Fibroblast of skin of abdomen (primary cell): ENCODE measurements around the gene C13orf46. TPM values are rescaled to one million over a fixed set of nuclear protein-coding genes. Genes with fewer than 3 reads are reported as not detected.
"Not testable (repeated sequence)": the region's sequence is repeated elsewhere in the genome, so short reads cannot be mapped to it uniquely, and the experiment has no call there.

Experiments used
- DNase-seq: peaks from one replicate; pipeline ENCODE4 v3.0.0-alpha.2; 2013
- polyA plus RNA-seq, 2 experiments: library from polyadenylated mRNA; unstranded; fragments of 120-200 nt; gene quantifications; one replicate each; pipeline ENCODE4 v1.2.1, GENCODE V29; 2013; ENCODE audit not compliant: insufficient read length in 2 of 2

The C13orf46 gene
- 0.80 TPM for polyA plus RNA-seq (2013, experiment 1 of 2; ENCODE audit: insufficient read length)
- 0.71 TPM for polyA plus RNA-seq (2013, experiment 2 of 2; ENCODE audit: insufficient read length)

GRCh38 chr13:113973218-113974164 lies at the start of gene C13orf46:
TSS of gene C13orf46 (minus strand) at chr13:113974076. CDS start at chr13:113973997, 79 bp downstream.
- no peak for DNase-seq

DNA sequence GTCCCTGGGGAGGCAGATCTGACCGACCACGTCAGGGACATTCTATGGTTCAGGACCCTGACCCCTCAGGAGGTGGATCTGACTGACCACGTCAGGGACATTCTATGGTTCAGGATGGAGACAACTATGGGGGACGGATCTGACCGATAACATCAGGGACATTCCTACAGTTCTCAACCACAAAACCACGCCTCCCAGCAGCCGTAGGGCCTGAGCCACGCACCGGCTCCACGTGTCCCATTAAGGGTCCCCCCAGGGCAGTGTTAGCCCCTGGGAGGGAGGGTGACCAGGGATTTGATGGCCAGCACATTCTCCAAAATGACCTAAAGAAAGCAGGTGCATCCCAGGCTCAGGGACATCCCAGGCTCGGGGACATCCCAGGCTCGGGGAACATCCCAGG lies 49.0 kb upstream of the C13orf46 start:
- no peak for DNase-seq

- DNase-seq = no peak
Measured at GRCh38 chr13:114022309-114022669, 48.4 kb upstream of the C13orf46 start.

- no peak for DNase-seq
Measured at GRCh38 chr13:114021464-114022308, 47.8 kb upstream of the C13orf46 start.

GRCh38 chr13:114020750-114021463 lies 47.0 kb upstream of the C13orf46 start:
- DNase-seq = no peak

- DNase-seq = not testable (repeated sequence)
Measured at GRCh38 chr13:114020134-114020533, 46.3 kb upstream of the C13orf46 start.

DNA sequence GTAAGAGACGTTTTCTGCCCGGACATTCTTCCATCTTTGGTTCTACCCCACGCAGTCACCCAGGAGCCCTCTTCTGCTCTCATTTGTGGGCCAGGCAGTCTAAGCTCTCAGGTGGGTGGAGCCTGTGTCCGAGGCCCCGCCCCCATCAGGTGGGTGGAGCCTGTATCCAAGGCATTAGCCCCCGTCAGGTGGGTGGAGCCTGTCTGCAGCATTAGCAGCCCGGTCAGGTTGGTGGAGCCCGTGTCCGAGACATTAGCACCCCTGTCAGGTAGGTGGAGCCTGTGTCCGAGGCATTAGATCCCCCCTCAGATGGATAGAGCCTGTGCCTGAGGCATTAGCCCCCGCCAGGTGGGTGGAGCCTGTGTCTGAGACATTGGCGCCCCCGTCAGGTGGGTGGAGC lies 45.5 kb upstream of the C13orf46 start:
- no peak for DNase-seq

- DNase-seq = no peak
Measured at GRCh38 chr13:114018461-114019055, 44.7 kb upstream of the C13orf46 start.

- DNase-seq = no peak
Measured at GRCh38 chr13:114017966-114018365, 44.1 kb upstream of the C13orf46 start.

GRCh38 chr13:114017028-114017630 lies 43.3 kb upstream of the C13orf46 start:
- peak; percentile 35 for DNase-seq

GRCh38 chr13:114016321-114017027 lies 42.6 kb upstream of the C13orf46 start:
- DNase-seq = no peak

DNA sequence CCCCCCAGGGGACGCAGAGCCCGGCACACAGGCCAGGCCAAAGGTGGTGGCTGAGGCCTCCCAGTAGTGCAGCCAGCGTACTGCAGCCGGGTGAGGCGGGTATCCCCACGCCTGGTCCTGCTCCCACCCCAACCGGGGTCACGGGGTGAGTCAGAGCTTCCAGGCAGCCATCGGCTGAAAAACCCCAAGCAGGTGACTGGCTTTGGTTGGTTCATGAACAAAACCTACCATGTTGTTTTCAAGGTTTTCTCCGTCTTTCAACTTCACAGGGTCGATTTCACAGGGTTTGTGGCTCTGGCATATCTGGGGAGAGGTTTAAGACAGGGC lies 42.1 kb upstream of the C13orf46 start:
- no peak for DNase-seq

DNA sequence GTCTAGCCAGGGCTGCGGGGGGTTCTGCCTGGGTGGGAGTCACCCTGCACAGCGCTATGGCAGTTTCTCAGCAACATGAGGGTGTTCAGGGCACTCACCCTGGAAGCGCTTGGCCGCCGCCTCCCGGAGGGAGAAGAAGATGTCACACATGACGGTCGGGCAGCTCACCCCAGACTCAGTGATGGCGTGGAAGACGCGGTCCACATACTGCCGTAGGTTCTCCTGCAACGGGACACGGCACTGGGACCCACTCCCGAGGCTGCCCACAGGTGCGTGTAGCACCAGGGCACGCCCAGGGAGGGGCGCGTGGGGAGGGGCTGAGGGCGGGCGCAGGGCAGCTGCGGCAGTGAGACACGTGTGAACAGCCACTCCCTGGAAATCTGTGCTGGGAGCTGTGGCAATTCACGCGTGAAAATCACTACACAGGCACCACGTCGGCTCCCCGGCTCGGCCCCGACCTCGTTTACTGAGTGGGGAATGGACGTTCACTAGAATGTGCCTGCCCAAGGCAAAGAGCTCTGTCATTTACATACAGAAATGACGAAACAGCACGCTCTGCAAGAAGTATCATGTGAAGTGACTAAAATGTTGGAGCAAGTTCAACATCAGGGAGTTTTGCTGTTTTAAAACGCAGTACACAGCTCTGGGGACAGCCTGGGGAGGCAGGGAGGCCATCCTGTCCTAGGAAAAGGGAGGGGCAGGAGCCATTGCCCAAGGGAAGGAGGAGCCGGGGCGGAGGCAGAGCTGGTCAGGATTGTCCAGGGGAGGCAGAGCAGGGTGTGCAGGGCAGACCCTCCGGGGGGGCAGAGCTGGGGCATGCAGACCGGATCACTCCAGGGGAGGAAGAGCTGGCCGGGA lies 41.5 kb upstream of the C13orf46 start:
- no peak for DNase-seq

DNA sequence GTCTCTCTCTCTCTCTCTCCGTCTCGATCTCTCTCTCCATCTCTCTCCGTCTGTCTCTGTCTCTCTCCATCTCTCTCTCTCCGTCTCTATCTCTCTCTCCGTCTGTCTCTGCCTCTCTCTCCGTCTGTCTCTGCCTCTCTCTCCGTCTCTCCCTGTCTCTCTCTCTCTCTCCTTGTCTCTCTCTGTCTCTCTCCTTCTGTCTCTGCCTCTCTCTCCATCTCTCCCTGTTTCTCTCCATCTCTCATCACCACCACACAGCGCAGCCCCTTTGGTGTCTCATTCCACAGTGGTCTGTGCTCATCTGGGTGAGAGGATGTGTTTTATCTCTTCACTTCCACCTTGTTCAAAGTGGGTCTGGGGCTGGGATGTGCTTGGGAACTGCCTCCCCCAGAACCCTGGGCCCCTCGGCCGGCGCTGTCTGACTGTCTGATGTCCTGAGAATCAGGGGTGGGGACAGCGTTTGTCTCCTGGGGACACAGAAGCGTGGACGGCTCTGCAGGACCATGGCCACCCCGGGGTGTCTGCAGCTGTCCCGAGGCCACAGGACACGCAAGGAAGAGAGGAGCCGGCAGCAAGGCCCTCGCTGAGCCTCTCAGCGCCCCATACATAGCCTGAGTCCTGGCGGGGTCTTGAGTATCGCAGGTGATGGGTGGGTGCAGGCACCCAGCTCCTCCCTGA lies 40.2 kb upstream of the C13orf46 start:
- DNase-seq = no peak

DNA sequence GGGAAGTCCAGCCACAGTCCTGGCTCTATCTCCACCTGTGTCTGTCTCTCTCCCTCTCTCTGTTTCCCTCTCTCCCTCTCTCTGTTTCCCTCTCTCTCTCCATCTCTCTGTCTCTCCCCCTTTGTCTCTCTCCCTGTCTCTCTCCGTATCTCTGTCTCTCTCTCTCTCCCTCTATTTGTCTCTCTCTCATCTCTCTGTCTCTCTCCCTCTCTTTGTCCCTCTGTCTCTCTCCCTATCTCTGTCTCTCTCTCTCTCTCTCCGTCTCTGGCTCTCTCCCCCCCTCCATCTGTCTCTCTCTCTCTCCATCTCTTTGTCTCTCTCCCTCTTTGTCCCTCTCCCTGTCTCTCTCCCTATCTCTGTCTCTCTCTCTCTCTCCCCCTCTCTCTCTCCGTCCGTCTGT lies 39.5 kb upstream of the C13orf46 start:
- no peak for DNase-seq

GRCh38 chr13:114012921-114013320 lies 39.0 kb upstream of the C13orf46 start:
- DNase-seq = no peak

GRCh38 chr13:114012141-114012540 lies 38.3 kb upstream of the C13orf46 start:
- DNase-seq = no peak

GRCh38 chr13:114011226-114011625 lies 37.4 kb upstream of the C13orf46 start:
- no peak for DNase-seq

DNA sequence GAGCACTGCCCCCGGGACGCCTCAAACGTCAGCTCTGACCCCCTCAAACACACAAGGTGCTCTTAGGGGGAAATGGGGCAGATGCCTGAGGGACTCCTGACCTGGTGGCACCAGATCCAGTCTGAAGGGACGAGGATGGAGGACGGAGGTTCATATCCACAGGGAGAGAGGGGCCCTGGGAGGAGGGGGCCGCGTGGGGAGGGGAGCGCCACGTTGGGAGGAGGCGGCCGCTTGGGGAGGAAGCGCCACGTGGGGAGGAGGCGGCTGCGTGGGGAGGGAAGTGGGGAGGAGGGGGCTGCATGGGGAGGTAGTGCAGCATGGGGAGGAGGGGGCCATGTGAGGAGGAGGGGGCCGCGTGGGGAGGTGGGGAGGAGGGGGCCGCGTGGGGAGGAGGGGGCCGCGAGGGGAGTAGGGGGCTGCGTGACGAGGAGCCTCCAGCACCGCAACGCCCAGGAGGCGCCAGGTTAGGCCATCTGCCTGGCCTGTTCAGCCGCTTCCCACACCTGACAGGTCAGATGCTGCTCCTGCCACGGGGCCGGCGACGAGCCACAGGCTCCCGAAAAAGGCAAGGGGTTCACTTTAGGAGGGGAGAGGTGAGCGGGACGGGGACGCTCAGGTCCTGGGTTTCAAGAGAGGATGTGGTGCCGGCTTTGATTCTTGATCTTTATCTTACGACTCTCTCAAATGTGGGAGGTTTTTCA lies 36.7 kb upstream of the C13orf46 start:
- DNase-seq = no peak
